Measurements from ENCODE around the gene TEX13B.

DNA sequence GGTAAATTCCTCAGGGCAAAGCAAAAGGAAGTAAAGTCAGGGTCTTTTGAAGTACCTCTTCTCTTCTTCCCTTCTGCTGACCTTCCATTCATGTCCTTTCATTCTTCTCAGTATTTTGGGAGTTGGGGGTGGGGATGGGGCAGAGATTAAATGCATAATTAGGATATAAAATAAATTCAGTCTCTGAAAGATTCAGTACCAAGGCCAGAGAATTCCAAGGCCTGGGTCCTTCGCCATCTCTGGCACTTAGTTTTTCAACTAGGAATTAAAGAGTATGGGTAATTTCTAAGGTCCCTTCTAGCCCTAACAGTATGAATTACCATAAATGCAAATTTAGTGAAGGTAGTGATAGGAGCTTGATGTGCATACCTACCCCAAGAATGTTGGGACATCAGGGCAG lies 47.9 kb downstream of the TEX13B start:
- TF ChIP-seq, protein P1, sequence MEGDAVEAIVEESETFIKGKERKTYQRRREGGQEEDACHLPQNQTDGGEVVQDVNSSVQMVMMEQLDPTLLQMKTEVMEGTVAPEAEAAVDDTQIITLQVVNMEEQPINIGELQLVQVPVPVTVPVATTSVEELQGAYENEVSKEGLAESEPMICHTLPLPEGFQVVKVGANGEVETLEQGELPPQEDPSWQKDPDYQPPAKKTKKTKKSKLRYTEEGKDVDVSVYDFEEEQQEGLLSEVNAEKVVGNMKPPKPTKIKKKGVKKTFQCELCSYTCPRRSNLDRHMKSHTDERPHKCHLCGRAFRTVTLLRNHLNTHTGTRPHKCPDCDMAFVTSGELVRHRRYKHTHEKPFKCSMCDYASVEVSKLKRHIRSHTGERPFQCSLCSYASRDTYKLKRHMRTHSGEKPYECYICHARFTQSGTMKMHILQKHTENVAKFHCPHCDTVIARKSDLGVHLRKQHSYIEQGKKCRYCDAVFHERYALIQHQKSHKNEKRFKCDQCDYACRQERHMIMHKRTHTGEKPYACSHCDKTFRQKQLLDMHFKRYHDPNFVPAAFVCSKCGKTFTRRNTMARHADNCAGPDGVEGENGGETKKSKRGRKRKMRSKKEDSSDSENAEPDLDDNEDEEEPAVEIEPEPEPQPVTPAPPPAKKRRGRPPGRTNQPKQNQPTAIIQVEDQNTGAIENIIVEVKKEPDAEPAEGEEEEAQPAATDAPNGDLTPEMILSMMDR (IDR thresholded peaks at IDR 0.05): no peak
- TF ChIP-seq YY1 (IDR thresholded peaks at IDR 0.05; ENCODE audit: low read depth) (no peak), POLR2AphosphoS5 (IDR thresholded peaks at IDR 0.05; ENCODE audit: low read depth, low read length) (no peak), JUND (IDR thresholded peaks at IDR 0.05) (no peak), TCF12 (IDR thresholded peaks at IDR 0.05) (no peak), FOXM1 (IDR thresholded peaks at IDR 0.05; ENCODE audit: low read depth) (no peak), RAD21 (IDR thresholded peaks at IDR 0.05; ENCODE audit: low read length) (no peak), EZH2phosphoT487 (IDR thresholded peaks at IDR 0.05; ENCODE audit: borderline replicate concordance, low read depth) (no peak), NRF1 (IDR thresholded peaks at IDR 0.05; ENCODE audit: low read depth, low read length) (no peak), EP300 (IDR thresholded peaks at IDR 0.05; ENCODE audit: borderline replicate concordance in 1 of 2, low read depth in 1 of 2, low read length in 1 of 2) (no peak), RFX5 (IDR thresholded peaks at IDR 0.05; ENCODE audit: low read length) (no peak)
- TF ChIP-seq, protein P2, sequence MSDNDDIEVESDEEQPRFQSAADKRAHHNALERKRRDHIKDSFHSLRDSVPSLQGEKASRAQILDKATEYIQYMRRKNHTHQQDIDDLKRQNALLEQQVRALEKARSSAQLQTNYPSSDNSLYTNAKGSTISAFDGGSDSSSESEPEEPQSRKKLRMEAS (IDR thresholded peaks at IDR 0.05; ENCODE audit: low read depth): no peak
- TF ChIP-seq, protein P3, sequence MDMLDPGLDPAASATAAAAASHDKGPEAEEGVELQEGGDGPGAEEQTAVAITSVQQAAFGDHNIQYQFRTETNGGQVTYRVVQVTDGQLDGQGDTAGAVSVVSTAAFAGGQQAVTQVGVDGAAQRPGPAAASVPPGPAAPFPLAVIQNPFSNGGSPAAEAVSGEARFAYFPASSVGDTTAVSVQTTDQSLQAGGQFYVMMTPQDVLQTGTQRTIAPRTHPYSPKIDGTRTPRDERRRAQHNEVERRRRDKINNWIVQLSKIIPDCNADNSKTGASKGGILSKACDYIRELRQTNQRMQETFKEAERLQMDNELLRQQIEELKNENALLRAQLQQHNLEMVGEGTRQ (IDR thresholded peaks at IDR 0.05; ENCODE audit: borderline replicate concordance, low read depth, low read length): no peak

Data from SK-N-SH (cell line).